WI38 (cell line): ENCODE measurements around the gene LCE3B.

ENCODE experiments used
- H3K4me3 ChIP-seq: 2 replicates; pipeline ENCODE4 v1.5.1; 2011; ENCODE audit warnings: low read depth, mild to moderate bottlenecking, control low read depth, low read length
- CTCF ChIP-seq: IDR thresholded peaks from 2 replicates; pipeline ENCODE4 v1.5.1; 2012; ENCODE audit warnings: low read depth, mild to moderate bottlenecking, control low read depth, low read length

LCE3B gene

GRCh38 chr1:152626744-152627143 lies 13.1 kb downstream of the LCE3B start:
- H3K4me3 ChIP-seq, result no peak overlapping the region
- no peak for TF ChIP-seq CTCF

GRCh38 chr1:152630596-152630995 lies 17.0 kb downstream of the LCE3B start:
- H3K4me3 ChIP-seq, result no peak overlapping the region
- TF ChIP-seq CTCF, result no peak

DNA sequence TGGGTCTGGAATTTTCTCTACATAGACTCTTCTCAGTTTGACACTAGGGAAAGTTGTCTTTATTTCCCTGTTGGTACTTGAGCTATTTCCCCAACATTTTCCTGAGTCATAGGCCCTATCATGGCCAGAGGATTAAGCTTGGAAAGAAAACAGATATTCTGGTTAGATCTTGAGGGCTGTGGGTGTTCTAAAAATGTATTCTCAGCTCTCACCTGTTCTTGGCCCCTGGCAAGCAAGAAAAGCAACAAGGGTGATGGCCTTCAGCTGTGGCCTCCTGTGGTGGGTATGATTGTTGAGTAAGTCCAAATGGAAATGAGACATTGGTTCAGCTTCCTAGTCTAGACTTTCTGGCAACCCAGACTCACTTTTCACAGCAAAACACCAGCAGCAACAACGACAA lies 26.7 kb downstream of the LCE3B start:
- no peak for TF ChIP-seq CTCF
- H3K4me3 ChIP-seq, result no peak overlapping the region

- H3K4me3 ChIP-seq, result no peak overlapping the region
- TF ChIP-seq CTCF, result no peak
Measured at GRCh38 chr1:152643945-152644344, 30.3 kb downstream of the LCE3B start.

- TF ChIP-seq CTCF, result no peak
Measured at GRCh38 chr1:152645146-152645545, 31.5 kb downstream of the LCE3B start.

GRCh38 chr1:152646656-152647055 lies 33.0 kb downstream of the LCE3B start:
- H3K4me3 ChIP-seq, result no peak overlapping the region
- no peak for TF ChIP-seq CTCF

More at GRCh38 chr1:152645146-152645545, 31.5 kb downstream of the LCE3B start:
- H3K4me3 ChIP-seq, result no peak overlapping the region

DNA sequence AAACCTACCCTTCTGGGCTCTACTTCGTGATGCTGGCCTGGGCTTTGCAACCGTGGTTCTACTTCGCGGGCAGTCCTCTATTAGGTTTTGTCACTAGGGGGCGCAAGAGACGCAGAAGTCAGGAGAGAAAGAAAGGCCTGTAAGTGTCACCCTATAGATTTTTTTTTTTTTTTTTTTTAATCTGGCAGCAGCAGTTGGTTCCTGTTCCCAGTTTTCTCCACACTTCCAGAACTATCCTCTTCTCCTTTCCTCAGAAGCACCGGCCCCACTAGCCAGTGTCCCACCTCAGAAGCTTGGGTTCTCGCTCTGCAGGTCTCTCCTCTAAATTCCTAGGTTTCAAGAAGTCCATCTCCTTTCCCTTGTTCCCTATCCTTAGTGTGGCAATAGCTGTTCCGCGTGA lies 40.5 kb downstream of the LCE3B start:
- H3K4me3 ChIP-seq, result no peak overlapping the region
- peak; percentile 18; the same call in 1 of the 2 replicates for TF ChIP-seq CTCF
